ENCODE measurements around the gene PAQR5.
A peak's percentile ranks its signal among the peaks of the same experiment; 100 is the strongest.

Gene PAQR5

GRCh38 chr15:69403594-69403993 lies 104.9 kb downstream of the PAQR5 start:
- no CpG with 5 or more reads among the region's 4 CpGs for WGBS (ENCODE audit: extremely low coverage, insufficient coverage, insufficient read length)
- no peak overlapping the region for H2AFZ ChIP-seq (ENCODE audit: insufficient read depth, low read length, poor library complexity)
- no peaks in the 10 kb centered on the region for H3K27me3 ChIP-seq (ENCODE audit: insufficient read depth, low read length)

GRCh38 chr15:69405110-69405509 lies 106.4 kb downstream of the PAQR5 start:
- no peak overlapping the region for H3K23ac ChIP-seq (ENCODE audit: low read length)
- H3K14ac ChIP-seq (ENCODE audit: low read length) = no peak overlapping the region
- peaks cover 1 to 3% of the 10 kb centered on the region in 2 experiments for H3K4me1 ChIP-seq (ENCODE audit: control insufficient read depth in 1 of 2, insufficient read depth in 2 of 2, low read length in 2 of 2)
- H4K8ac ChIP-seq (ENCODE audit: low read depth, low read length) = no peak overlapping the region
- no peak overlapping the region for H2AK5ac ChIP-seq (ENCODE audit: low read length)
- peaks cover 2% of the 10 kb centered on the region for H3K9me3 ChIP-seq (ENCODE audit: insufficient read depth, low read depth, low read length)
- no peak overlapping the region for H2BK120ac ChIP-seq (ENCODE audit: insufficient read depth, low read length, poor library complexity)
- no peak overlapping the region for H2BK5ac ChIP-seq (ENCODE audit: low read depth, low read length, poor library complexity)
- WGBS (ENCODE audit: extremely low coverage, insufficient coverage, insufficient read length) = no CpG with 5 or more reads among the region's 3 CpGs
- H4K12ac ChIP-seq (ENCODE audit: low read depth, low read length) = no peak overlapping the region
- H3K4ac ChIP-seq (ENCODE audit: low read depth, low read length) = no peak overlapping the region
- no peak overlapping the region for H3K18ac ChIP-seq (ENCODE audit: low read length)
- H3K79me2 ChIP-seq (ENCODE audit: control insufficient read depth, insufficient read depth, low read length, poor library complexity) = no peaks in the 10 kb centered on the region
- no peak overlapping the region for H3K4me2 ChIP-seq (ENCODE audit: low read length)
- H3K79me1 ChIP-seq (ENCODE audit: low read length) = no peaks in the 10 kb centered on the region
- no peak overlapping the region for H2AFZ ChIP-seq (ENCODE audit: insufficient read depth, low read length, poor library complexity)
- H4K91ac ChIP-seq (ENCODE audit: low read depth, low read length) = no peak overlapping the region
- H3K4me3 ChIP-seq (ENCODE audit: low read depth, low read length) = no peak overlapping the region
- no peak for DNase-seq
- no peak overlapping the region for H3K27ac ChIP-seq (ENCODE audit: low read depth, low read length)
- H3K27me3 ChIP-seq (ENCODE audit: insufficient read depth, low read length) = no peaks in the 10 kb centered on the region
- no peak overlapping the region for H2BK12ac ChIP-seq (ENCODE audit: low read length)
- H3K36me3 ChIP-seq (ENCODE audit: control insufficient read depth in 1 of 2, insufficient read depth in 2 of 2, low read length in 2 of 2) = no peaks in the 10 kb centered on the region
- no peak overlapping the region for H3K9ac ChIP-seq (ENCODE audit: low read length)

More at GRCh38 chr15:69403594-69403993, 104.9 kb downstream of the PAQR5 start:
- Histone ChIP-seq H2BK120ac (ENCODE audit: insufficient read depth, low read length, poor library complexity) (no peak overlapping the region), H3K4me2 (ENCODE audit: low read length) (no peak overlapping the region), H4K12ac (ENCODE audit: low read depth, low read length) (no peak overlapping the region), H2BK5ac (ENCODE audit: low read depth, low read length, poor library complexity) (no peak overlapping the region), H4K8ac (ENCODE audit: low read depth, low read length) (no peak overlapping the region), H3K36me3 (ENCODE audit: control insufficient read depth in 1 of 2, insufficient read depth in 2 of 2, low read length in 2 of 2) (no peaks in the 10 kb centered on the region), H3K9ac (ENCODE audit: low read length) (no peak overlapping the region), H3K4me3 (ENCODE audit: low read depth, low read length) (no peak overlapping the region), H3K4me1 (ENCODE audit: control insufficient read depth in 1 of 2, insufficient read depth in 2 of 2, low read length in 2 of 2) (peaks cover 0 to 1% of the 10 kb centered on the region in 2 experiments), H3K23ac (ENCODE audit: low read length) (no peak overlapping the region), H3K79me1 (ENCODE audit: low read length) (no peaks in the 10 kb centered on the region), H2BK12ac (ENCODE audit: low read length) (no peak overlapping the region), H3K9me3 (ENCODE audit: insufficient read depth, low read depth, low read length) (peaks cover 2% of the 10 kb centered on the region), H3K18ac (ENCODE audit: low read length) (no peak overlapping the region), H3K14ac (ENCODE audit: low read length) (no peak overlapping the region), H3K79me2 (ENCODE audit: control insufficient read depth, insufficient read depth, low read length, poor library complexity) (no peaks in the 10 kb centered on the region), H4K91ac (ENCODE audit: low read depth, low read length) (no peak overlapping the region), H3K27ac (ENCODE audit: low read depth, low read length) (no peak overlapping the region), H3K4ac (ENCODE audit: low read depth, low read length) (no peak overlapping the region), H2AK5ac (ENCODE audit: low read length) (no peak overlapping the region)
- DNase-seq = peak; percentile 33 to 82

GRCh38 chr15:69407719-69408400 lies 109.1 kb downstream of the PAQR5 start:
- no peak overlapping the region for H3K27ac ChIP-seq (ENCODE audit: low read depth, low read length)
- H4K12ac ChIP-seq (ENCODE audit: low read depth, low read length) = no peak overlapping the region
- H2AFZ ChIP-seq (ENCODE audit: insufficient read depth, low read length, poor library complexity) = no peak overlapping the region
- H3K14ac ChIP-seq (ENCODE audit: low read length) = no peak overlapping the region
- H2BK120ac ChIP-seq (ENCODE audit: insufficient read depth, low read length, poor library complexity) = no peak overlapping the region
- no peak overlapping the region for H3K4me2 ChIP-seq (ENCODE audit: low read length)
- no peak overlapping the region for H2BK12ac ChIP-seq (ENCODE audit: low read length)
- no peaks in the 10 kb centered on the region for H3K36me3 ChIP-seq (ENCODE audit: control insufficient read depth in 1 of 2, insufficient read depth in 2 of 2, low read length in 2 of 2)
- no peak overlapping the region for H2BK5ac ChIP-seq (ENCODE audit: low read depth, low read length, poor library complexity)
- H3K9me3 ChIP-seq (ENCODE audit: insufficient read depth, low read depth, low read length) = no peaks in the 10 kb centered on the region
- no peak overlapping the region for H3K4me3 ChIP-seq (ENCODE audit: low read depth, low read length)
- no peaks in the 10 kb centered on the region for H3K27me3 ChIP-seq (ENCODE audit: insufficient read depth, low read length)
- H3K79me2 ChIP-seq (ENCODE audit: control insufficient read depth, insufficient read depth, low read length, poor library complexity) = no peaks in the 10 kb centered on the region
- no peaks in the 10 kb centered on the region for H3K79me1 ChIP-seq (ENCODE audit: low read length)
- no CpG with 5 or more reads among the region's 3 CpGs for WGBS (ENCODE audit: extremely low coverage, insufficient coverage, insufficient read length)
- no peak overlapping the region for H3K23ac ChIP-seq (ENCODE audit: low read length)
- peaks cover 1 to 5% of the 10 kb centered on the region in 2 experiments for H3K4me1 ChIP-seq (ENCODE audit: control insufficient read depth in 1 of 2, insufficient read depth in 2 of 2, low read length in 2 of 2)
- no peak overlapping the region for H3K9ac ChIP-seq (ENCODE audit: low read length)
- no peak overlapping the region for H2AK5ac ChIP-seq (ENCODE audit: low read length)
- no peak overlapping the region for H4K8ac ChIP-seq (ENCODE audit: low read depth, low read length)
- DNase-seq = peak; percentile 40 to 91
- no peak overlapping the region for H4K91ac ChIP-seq (ENCODE audit: low read depth, low read length)
- H3K4ac ChIP-seq (ENCODE audit: low read depth, low read length) = no peak overlapping the region
- H3K18ac ChIP-seq (ENCODE audit: low read length) = no peak overlapping the region

DNA sequence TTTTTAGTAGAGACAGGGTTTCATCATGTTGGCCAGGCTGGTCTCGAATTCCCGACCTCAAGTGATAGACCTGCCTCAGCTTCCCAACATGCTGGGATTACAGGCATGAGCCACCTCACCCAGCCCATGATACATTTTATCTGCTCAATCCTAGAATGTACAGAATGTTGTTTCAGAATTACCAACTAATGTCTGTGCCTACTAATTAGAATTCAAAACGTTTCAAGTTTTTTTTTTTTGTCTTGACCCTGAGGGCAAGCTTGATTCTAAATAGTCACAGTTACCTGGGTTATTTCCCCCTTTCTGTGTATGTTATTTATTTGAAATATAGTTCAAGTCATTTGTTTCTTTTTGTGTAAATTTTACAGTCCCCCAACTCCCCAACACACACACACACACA lies 110.1 kb downstream of the PAQR5 start:
- Histone ChIP-seq H3K23ac (ENCODE audit: low read length) (no peak overlapping the region), H3K9me3 (ENCODE audit: insufficient read depth, low read depth, low read length) (no peaks in the 10 kb centered on the region), H2AK5ac (ENCODE audit: low read length) (no peak overlapping the region), H3K79me1 (ENCODE audit: low read length) (peaks cover 2% of the 10 kb centered on the region), H4K8ac (ENCODE audit: low read depth, low read length) (no peak overlapping the region), H3K4ac (ENCODE audit: low read depth, low read length) (no peak overlapping the region), H2BK5ac (ENCODE audit: low read depth, low read length, poor library complexity) (no peak overlapping the region), H3K27ac (ENCODE audit: low read depth, low read length) (no peak overlapping the region), H3K4me1 (ENCODE audit: control insufficient read depth in 1 of 2, insufficient read depth in 2 of 2, low read length in 2 of 2) (peaks cover 8 to 10% of the 10 kb centered on the region in 2 experiments), H3K36me3 (ENCODE audit: control insufficient read depth in 1 of 2, insufficient read depth in 2 of 2, low read length in 2 of 2) (no peaks in the 10 kb centered on the region), H3K4me2 (ENCODE audit: low read length) (no peak overlapping the region), H3K14ac (ENCODE audit: low read length) (no peak overlapping the region), H2BK12ac (ENCODE audit: low read length) (no peak overlapping the region), H3K27me3 (ENCODE audit: insufficient read depth, low read length) (no peaks in the 10 kb centered on the region), H3K9ac (ENCODE audit: low read length) (no peak overlapping the region), H3K79me2 (ENCODE audit: control insufficient read depth, insufficient read depth, low read length, poor library complexity) (no peaks in the 10 kb centered on the region), H3K4me3 (ENCODE audit: low read depth, low read length) (no peak overlapping the region), H2BK120ac (ENCODE audit: insufficient read depth, low read length, poor library complexity) (no peak overlapping the region), H4K12ac (ENCODE audit: low read depth, low read length) (no peak overlapping the region), H2AFZ (ENCODE audit: insufficient read depth, low read length, poor library complexity) (no peak overlapping the region), H4K91ac (ENCODE audit: low read depth, low read length) (no peak overlapping the region), H3K18ac (ENCODE audit: low read length) (no peak overlapping the region)
- WGBS (ENCODE audit: extremely low coverage, insufficient coverage, insufficient read length) = no CpG with 5 or more reads among the region's 3 CpGs
- DNase-seq = peak; percentile 62 to 94

Measured in trophoblast cell (in vitro differentiated cells and primary cell).